ENCODE data around the gene MGLL. TPM values are rescaled to one million over a fixed set of nuclear protein-coding genes. Genes with fewer than 3 reads are reported as not detected.

MGLL gene
- total and polyA plus RNA-seq, 9 of the 15 experiments (the other 6 are each of a cell fraction or from before 2014, with no cell fraction given) = 0.12 to 0.32 (median 0.18) TPM; not detected in 6

GRCh38 chr3:127738192-127738840 is 84.0 kb downstream of the MGLL start:
- WGBS (ENCODE audit: insufficient coverage, low coverage, missing lambda C conversion rate) = 39% methylated on average over 6 of the region's 8 CpGs
- no peaks in the 10 kb centered on the region for H4K20me1 ChIP-seq (replicated peaks; ENCODE audit: control insufficient read depth, insufficient read depth, low read length)
- ChIA-PET CTCF (ENCODE audit: low intra/inter-chr PET ratio) (no interaction called here), POLR2A (interaction anchor here (0.6 to 0.8 kb wide), 2 partner anchors 9 to 55 kb away, joined by 3 read pairs; no protein-coding TSS in a partner anchor)
- no peaks in the 10 kb centered on the region for H3K9me1 ChIP-seq (ENCODE audit: control insufficient read depth, insufficient read depth, low read length)
- 0 out of 2 replicates have a peak overlapping the region, but pooled peaks have one; percentile 27 for H3K4me2 ChIP-seq (ENCODE audit: insufficient read depth, low read length)
- BruUV-seq (replicated peaks) = no TSS peak
- H3K9me3 ChIP-seq (replicated peaks; ENCODE audit: control insufficient read depth, insufficient read depth, low read depth, low read length) = no peaks in the 10 kb centered on the region
- peak overlapping the region in 1 of 2 experiments; percentile 61; a peak in 1 of 4 replicates for H3K9ac ChIP-seq (ENCODE audit: insufficient read depth in 1 of 2, low read depth in 2 of 2, low read length in 2 of 2)
- intact Hi-C loops (cut with micrococcal nuclease) = no loop called here
- in situ Hi-C loops (cut with MboI) = no loop called here
- FAIRE-seq (no peak), ATAC-seq (peak; percentile 32), DNase-seq (ENCODE audit: extremely low read depth in 1 of 4, low spot score in 3 of 4) (peak in 1 of 4 experiments; percentile 7)
- peak overlapping the region; percentile 72; the same call in 1 of the 2 replicates for H2AFZ ChIP-seq (ENCODE audit: low read depth, low read length)
- no peaks in the 10 kb centered on the region for H3K79me2 ChIP-seq (ENCODE audit: control insufficient read depth, insufficient read depth, low read length)
- H3K4me1 ChIP-seq (replicated peaks in 1 of 2; ENCODE audit: control insufficient read depth in 2 of 2, insufficient read depth in 2 of 2, low read length in 2 of 2) = peaks cover 12 to 15% of the 10 kb centered on the region in 2 experiments; a peak in 4 of 5 replicates
- H3K27ac ChIP-seq (ENCODE audit: extremely low read depth, low read depth, low read length) = no peak overlapping the region
- H3K27me3 ChIP-seq (ENCODE audit: control insufficient read depth in 2 of 2, insufficient read depth in 2 of 2, low read length in 2 of 2) = peaks cover 0 to 10% of the 10 kb centered on the region in 2 experiments; a peak in 2 of 5 replicates
- no peaks in the 10 kb centered on the region for H3K36me3 ChIP-seq (ENCODE audit: control insufficient read depth, insufficient read depth, low read length)
- H3K4me3 ChIP-seq = no peak overlapping the region
- TF ChIP-seq ZNF384 (IDR thresholded peaks at IDR 0.05; ENCODE audit: low read depth, low read length) (peak; percentile 91), GABPA (tag; conservative IDR thresholded peaks at IDR 0.05; ENCODE audit: low read depth) (peak; percentile 38; the same call in 1 of the 2 replicates), RBFOX2 (IDR thresholded peaks at IDR 0.05; ENCODE audit: low read depth, low read length) (no peak), XRCC5 (IDR thresholded peaks at IDR 0.05; ENCODE audit: low read depth, low read length) (no peak), KDM4B (IDR thresholded peaks at IDR 0.05; ENCODE audit: borderline replicate concordance in 2 of 2, low read depth in 1 of 2) (no peak), TCF7 (IDR thresholded peaks at IDR 0.05; ENCODE audit: borderline replicate concordance) (no peak), MAFF (IDR thresholded peaks at IDR 0.05; ENCODE audit: low read length) (no peak), FUS (optimal IDR thresholded peaks at IDR 0.05; ENCODE audit: low read depth, low read length) (no peak), NUFIP1 (IDR thresholded peaks at IDR 0.05; ENCODE audit: partially characterized antibody) (no peak), RAD51 (IDR thresholded peaks at IDR 0.05; ENCODE audit: borderline replicate concordance, low read depth) (no peak), PRPF4 (IDR thresholded peaks at IDR 0.05; ENCODE audit: insufficient read depth, low read depth, low read length, poor library complexity, severe bottlenecking) (no peak), MCM3 (IDR thresholded peaks at IDR 0.05) (no peak), CHAMP1 (IDR thresholded peaks at IDR 0.05) (no peak), HDAC1 (IDR thresholded peaks at IDR 0.05) (no peak), ELF1 (tag; IDR thresholded peaks at IDR 0.05) (peak; percentile 37; the same call in 1 of the 2 replicates), FOXM1 (IDR thresholded peaks at IDR 0.05; ENCODE audit: low read depth) (no peak), FOXM1 (CRISPR knock-in tag; IDR thresholded peaks at IDR 0.05; ENCODE audit: low read depth) (no peak), RBM17 (IDR thresholded peaks at IDR 0.05; ENCODE audit: borderline replicate concordance, low read depth, low read length) (no peak)
- TF ChIP-seq, protein P1, sequence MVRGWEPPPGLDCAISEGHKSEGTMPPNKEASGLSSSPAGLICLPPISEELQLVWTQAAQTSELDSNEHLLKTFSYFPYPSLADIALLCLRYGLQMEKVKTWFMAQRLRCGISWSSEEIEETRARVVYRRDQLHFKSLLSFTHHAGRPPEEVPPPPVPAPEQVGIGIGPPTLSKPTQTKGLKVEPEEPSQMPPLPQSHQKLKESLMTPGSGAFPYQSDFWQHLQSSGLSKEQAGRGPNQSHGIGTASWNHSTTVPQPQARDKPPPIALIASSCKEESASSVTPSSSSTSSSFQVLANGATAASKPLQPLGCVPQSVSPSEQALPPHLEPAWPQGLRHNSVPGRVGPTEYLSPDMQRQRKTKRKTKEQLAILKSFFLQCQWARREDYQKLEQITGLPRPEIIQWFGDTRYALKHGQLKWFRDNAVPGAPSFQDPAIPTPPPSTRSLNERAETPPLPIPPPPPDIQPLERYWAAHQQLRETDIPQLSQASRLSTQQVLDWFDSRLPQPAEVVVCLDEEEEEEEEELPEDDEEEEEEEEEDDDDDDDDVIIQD (CRISPR knock-in tag; IDR thresholded peaks at IDR 0.05) = no peak
